T-helper 2 cell (primary cell): ENCODE data around the gene CES2.
"Not testable (repeated sequence)": the region's sequence is repeated elsewhere in the genome, so short reads cannot be mapped to it uniquely, and the experiment has no call there.

Experiments
- DNase-seq, 5 experiments: peaks; one replicate each; pipeline versions ENCODE4 v3.0.0 to v3.0.0-alpha.2; 2012 to 2022

Gene CES2

DNA sequence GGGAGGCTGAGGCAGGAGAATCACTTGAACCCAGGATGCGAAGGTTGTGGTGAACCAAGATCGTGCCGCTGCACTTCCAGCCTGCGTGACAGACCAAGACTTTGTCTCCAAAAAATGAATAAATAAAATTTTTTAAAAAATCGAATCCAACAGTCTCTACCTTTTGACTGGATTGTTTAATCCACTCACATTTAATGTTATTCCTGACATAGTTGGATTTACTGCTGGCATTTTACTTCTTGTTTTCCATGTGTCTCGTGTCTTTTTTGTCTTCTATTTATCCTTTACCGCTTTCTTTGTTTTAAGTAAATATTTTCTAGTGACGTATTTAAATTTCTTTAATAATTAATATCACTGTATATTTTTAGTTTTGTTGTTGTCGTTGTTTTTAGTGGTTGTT, 47.7 kb downstream of the CES2 start:
- no peak for DNase-seq

DNA sequence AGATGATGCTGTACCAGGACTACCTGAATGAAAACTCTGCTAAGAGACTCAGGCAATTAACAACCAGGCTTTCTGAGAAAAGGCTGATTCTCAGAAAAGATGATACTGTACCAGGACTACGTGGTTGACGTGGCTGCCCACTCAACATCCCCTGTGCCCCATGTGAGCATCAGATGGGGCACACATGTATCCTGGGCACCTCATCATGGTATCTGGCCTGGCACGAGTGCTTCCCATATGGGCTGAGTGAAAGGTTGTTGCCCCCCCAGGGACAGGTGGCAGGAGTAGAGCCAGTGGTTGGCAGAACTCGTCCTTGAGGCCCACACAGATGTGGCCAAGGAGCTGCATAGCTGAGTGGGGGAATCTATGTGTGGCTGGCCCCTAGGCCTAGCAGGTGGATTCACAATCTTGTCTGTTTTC, 49.6 kb downstream of the CES2 start:
- DNase-seq = peak in 2 of 5 experiments; percentile 51 to 87

DNA sequence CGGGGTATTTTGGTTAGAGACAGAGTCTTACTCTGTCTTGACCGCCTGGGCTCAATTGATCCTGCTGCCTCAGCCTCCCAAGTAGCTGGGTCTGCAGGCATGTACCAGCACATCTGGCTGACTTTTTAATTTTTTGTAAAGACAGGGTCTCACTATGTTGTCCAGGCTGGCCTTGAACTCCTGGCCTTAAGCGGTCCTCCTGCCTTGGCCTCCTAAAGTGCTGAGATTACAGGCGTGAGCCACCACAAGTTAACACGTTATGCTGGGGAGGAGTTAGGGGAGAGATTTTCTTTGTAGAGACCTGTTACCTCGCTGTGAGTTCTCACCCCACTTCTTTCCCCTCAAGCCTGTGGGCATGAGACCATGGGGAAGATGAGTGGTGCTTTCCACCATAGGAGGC, 51.2 kb downstream of the CES2 start:
- DNase-seq = no peak

DNA sequence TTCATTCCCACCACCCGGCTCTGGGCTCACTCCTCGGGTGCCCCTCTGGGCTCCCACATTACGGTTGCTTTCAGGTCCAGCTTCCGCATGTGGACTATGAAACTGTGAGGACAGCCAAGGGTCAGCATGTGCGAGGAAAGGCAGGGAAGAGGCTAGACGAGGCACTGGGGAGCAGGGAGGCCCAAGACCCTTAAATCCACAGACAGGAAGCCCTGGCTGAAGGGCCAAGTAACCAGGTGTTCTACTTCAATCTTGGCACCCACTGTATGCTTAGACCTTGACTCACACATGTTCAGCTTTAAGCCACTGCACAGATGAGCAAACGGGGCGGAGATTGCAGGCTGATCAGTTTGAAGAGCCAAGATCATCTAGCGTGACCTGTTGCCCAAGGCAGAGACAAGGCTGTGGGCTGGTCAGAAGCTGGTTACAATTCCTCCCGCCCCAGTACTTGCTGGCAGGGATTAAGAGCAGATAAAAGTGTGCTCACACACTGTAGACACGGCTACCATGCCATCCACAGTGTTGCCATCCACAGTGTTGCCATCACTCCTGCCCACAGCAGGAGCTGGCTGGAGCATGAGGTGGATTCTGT, 53.0 kb downstream of the CES2 start, which contains the start of gene CES4A:
Gene CES4A (plus strand): TSS at position 393 of the 592 bp plus-strand sequence. CDS start 184 bp downstream, at position 577.
- DNase-seq = peak in 1 of 5 experiments; percentile 34

DNA sequence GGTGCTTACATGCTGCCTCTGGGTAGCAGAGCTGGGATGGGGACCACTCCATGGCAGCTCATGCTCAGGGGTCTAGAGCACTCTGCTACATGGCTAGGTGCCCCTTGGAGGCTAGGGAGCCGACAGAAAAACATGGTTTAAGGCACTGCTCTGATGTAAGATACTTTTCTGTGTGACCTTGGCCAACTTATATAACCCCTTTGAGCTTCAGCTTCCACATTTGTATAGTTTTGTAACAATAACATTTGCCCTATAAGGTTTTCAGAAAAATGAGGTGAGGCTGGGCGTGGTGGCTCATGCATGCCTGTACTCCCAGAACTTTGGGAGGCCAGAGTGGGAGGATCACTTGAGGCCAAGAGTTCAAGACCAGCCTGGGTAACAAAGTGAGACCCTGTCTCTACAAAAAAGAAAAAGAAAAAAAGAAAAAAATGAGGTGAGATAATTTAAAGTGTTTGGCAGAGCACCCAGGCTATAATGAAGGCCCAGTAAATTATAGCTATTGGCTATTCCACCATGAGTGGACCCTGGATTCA, 56.3 kb downstream of the CES2 start:
- DNase-seq = no peak

DNA sequence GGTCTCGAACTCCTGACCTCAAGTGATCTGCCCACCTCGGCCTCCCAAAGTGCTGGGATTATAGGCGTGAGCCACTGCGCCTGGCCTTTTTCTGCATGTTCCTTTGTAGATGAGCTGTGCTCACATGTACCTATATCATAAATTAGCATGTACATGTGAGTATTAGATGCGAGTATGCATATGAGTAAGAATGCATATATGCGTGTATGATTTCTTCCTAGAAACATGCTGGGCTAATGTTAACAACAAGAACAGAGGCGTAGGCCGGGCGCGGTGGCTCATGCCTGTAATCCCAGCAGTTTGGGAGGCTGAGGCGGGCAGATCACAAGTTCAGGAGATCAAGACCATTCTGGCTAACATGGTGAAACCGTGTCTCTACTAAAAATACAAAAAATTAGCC, 58.2 kb downstream of the CES2 start:
- DNase-seq = not testable (repeated sequence)
